Coronary artery (tissue), 2 donors: ENCODE results near the gene NUP155.
A peak's percentile ranks its signal among the peaks of the same experiment; 100 is the strongest.

Experiments
- DNase-seq: peaks from one replicate; pipeline ENCODE4 v3.0.0-alpha.2; 2017; ENCODE audit warnings: low spot score
- H3K27ac ChIP-seq, 2 donors: fragments of 200-600 bp; sonication (generic); one replicate each; pipeline ENCODE4 v1.5.1; 2016 to 2019
- H3K4me3 ChIP-seq: fragments of 200-600 bp; sonication (generic); 2 replicates; pipeline ENCODE4 v1.5.1; 2016; ENCODE audit warnings: mild to moderate bottlenecking, moderate library complexity
- TF ChIP-seq, protein P1 (sequence below): fragments of 200-600 bp; sonication (generic); IDR thresholded peaks from one replicate; pipeline ENCODE4 v1.5.1; 2019; ENCODE audit warnings: antibody characterized with exemption

NUP155 gene

DNA sequence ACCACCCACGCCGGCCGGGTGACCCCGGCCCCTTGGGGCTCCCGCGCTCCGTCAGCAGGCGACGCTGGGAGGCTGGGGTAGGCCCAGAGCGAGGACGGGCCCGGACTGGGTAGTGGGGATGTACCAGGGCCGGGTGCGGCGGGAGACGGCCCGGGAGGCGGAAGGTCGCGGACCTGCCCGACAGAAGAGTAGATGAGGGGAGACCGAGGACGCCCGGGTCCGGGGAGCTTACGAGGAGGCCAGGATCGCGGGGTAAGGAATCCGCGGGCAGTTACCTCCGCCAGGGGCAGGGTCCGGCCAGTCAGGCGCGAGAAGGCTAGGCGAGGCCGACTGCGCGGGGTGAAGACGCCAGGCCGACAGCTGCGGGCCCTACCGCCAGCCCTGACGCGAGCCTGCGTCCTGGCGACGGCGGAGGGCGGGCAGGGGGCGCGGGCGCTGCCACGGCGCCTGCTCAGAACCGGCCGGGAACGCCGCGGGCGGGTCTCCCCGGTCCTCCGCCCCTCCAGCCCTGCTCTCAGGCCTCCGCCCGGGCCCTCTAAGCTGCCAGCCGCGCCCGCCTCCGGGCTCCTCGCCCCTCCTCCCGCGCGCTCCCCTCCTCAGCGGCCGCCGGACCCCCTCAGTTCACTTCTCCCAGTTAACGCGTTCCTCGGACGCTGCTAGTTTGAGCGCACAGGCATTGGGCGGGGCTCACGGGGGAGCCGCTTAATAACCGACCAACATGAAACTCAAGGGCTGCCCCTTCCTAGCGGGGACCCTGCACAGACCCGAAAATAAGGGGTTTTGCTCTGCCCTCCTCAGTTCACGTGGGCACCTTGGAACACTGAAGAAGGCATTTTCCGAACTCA lies 121.7 kb downstream of the NUP155 start, which contains the start of gene CPLANE1:
Gene CPLANE1, minus strand, starts transcription at position 407 of the 845 bp plus-strand sequence. CDS start 1,678 bp downstream, outside the sequence.
- Histone ChIP-seq H3K4me3 (peak within 1 kb of the TSS; percentile 82), H3K27ac (peak within 1 kb of the TSS; percentile 95 to 97)
- DNase-seq, result peak; percentile 85
- TF ChIP-seq, protein P1, sequence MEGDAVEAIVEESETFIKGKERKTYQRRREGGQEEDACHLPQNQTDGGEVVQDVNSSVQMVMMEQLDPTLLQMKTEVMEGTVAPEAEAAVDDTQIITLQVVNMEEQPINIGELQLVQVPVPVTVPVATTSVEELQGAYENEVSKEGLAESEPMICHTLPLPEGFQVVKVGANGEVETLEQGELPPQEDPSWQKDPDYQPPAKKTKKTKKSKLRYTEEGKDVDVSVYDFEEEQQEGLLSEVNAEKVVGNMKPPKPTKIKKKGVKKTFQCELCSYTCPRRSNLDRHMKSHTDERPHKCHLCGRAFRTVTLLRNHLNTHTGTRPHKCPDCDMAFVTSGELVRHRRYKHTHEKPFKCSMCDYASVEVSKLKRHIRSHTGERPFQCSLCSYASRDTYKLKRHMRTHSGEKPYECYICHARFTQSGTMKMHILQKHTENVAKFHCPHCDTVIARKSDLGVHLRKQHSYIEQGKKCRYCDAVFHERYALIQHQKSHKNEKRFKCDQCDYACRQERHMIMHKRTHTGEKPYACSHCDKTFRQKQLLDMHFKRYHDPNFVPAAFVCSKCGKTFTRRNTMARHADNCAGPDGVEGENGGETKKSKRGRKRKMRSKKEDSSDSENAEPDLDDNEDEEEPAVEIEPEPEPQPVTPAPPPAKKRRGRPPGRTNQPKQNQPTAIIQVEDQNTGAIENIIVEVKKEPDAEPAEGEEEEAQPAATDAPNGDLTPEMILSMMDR, result no peak

DNA sequence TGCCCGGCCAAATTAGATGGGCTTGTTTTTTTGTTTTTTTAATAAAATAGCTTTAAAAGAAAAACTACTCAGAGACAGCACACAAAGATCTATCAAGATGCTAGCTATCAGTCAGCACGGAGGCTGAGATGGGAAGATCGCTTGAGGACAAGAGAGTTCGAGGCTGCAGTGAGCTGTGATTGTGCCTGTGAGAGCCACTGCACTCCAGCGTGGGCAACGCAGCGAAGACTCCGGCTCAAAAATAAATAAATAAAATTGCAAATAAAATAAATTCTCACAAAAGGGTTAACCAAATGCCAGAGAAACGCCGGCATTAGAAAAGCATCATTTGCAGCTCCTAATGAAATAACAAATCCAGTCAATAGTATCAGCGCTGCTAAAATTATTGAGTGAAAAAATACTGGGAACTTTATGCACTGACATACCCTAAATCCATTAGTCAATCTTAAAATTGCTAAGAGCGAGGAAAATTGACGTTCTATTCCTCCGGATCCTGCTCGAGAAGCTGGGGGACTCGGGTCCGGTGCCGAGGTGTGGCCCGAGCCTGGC lies 122.4 kb downstream of the NUP155 start:
- peak overlapping the region; percentile 82 for H3K4me3 ChIP-seq
- TF ChIP-seq, protein P1, result no peak
- H3K27ac ChIP-seq, result peak overlapping the region; percentile 95 to 97
- DNase-seq, result no peak

DNA sequence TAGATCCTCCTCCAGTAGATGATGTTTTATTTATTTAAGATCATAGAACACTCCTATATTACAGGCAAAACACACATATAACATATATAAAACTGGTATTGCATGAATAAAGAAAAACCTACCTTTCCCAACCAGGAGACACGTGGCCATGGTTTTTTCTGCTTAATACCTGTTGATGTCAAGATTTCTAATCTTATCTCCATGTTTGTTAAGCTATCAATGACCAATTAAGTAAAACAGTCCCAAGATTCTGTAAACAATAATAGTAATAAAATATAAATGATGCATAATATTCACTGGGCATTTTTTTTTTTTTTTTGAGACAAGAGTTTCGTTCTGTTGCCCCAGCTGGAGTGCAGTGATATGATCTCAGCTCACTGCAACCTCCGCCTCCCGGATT lies 123.4 kb downstream of the NUP155 start:
- TF ChIP-seq, protein P1, result no peak
- no peak for DNase-seq
- H3K4me3 ChIP-seq, result peak overlapping the region; percentile 82
- H3K27ac ChIP-seq, result no peak overlapping the region

DNA sequence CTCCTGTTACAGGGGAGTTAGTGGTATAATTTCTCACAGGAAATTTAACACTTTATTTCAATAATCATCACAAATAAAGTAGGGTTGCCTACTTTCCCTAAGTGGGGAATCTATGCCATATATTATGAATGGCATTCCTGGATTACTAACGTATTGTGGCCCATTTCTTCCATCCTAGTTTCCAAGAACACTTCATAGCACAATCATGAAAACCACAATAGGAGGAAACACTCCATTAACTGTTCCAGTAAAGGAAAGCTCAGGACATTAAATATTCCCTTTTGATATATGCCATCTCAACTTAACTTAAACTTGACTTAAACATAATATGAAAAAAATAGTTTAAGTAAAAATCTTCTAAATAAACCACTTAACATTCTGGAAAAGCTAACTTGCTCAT lies 123.9 kb downstream of the NUP155 start:
- TF ChIP-seq, protein P1, result no peak
- DNase-seq, result no peak
- no peak overlapping the region for H3K4me3 ChIP-seq
- no peak overlapping the region for H3K27ac ChIP-seq
